ENCODE data around the gene TMEM259.

The TMEM259 gene

GRCh38 chr19:1007399-1008251 lies 13.3 kb downstream of the TMEM259 start:
- TF ChIP-seq CTCF (conservative IDR thresholded peaks at IDR 0.05; ENCODE audit: low read depth, low read length), result no peak
- no peak for DNase-seq (ENCODE audit: low read depth)
- no peak overlapping the region for H3K4me3 ChIP-seq (ENCODE audit: low read depth, low read length)

- DNase-seq (ENCODE audit: low read depth), result no peak
- no peak for TF ChIP-seq CTCF (conservative IDR thresholded peaks at IDR 0.05; ENCODE audit: low read depth, low read length)
- no peak overlapping the region for H3K4me3 ChIP-seq (ENCODE audit: low read depth, low read length)
Measured at GRCh38 chr19:1006711-1007398, 14.1 kb downstream of the TMEM259 start.

GRCh38 chr19:1004803-1005664 lies 15.9 kb downstream of the TMEM259 start:
- H3K4me3 ChIP-seq (ENCODE audit: low read depth, low read length), result no peak overlapping the region
- TF ChIP-seq CTCF (conservative IDR thresholded peaks at IDR 0.05; ENCODE audit: low read depth, low read length), result no peak
- no peak for DNase-seq (ENCODE audit: low read depth)

GRCh38 chr19:1004204-1004802 lies 16.6 kb downstream of the TMEM259 start:
- no peak for TF ChIP-seq CTCF (conservative IDR thresholded peaks at IDR 0.05; ENCODE audit: low read depth, low read length)
- H3K4me3 ChIP-seq (ENCODE audit: low read depth, low read length), result no peak overlapping the region
- DNase-seq (ENCODE audit: low read depth), result no peak

- no peak for TF ChIP-seq CTCF (conservative IDR thresholded peaks at IDR 0.05; ENCODE audit: low read depth, low read length)
- DNase-seq (ENCODE audit: low read depth), result no peak
- H3K4me3 ChIP-seq (ENCODE audit: low read depth, low read length), result no peak overlapping the region
Measured at GRCh38 chr19:1003283-1003682, 17.6 kb downstream of the TMEM259 start.

GRCh38 chr19:1002600-1002999 lies 18.3 kb downstream of the TMEM259 start:
- DNase-seq (ENCODE audit: low read depth), result no peak
- TF ChIP-seq CTCF (conservative IDR thresholded peaks at IDR 0.05; ENCODE audit: low read depth, low read length), result no peak
- no peak overlapping the region for H3K4me3 ChIP-seq (ENCODE audit: low read depth, low read length)
